Esophagus muscularis mucosa (tissue), 4 donors: ENCODE data around the gene H6PD. TPM values are rescaled to one million over a fixed set of nuclear protein-coding genes. Genes with fewer than 3 reads are reported as not detected.
A peak's percentile ranks its signal among the peaks of the same experiment; 100 is the strongest.

ENCODE experiments used
- DNase-seq: peaks from one replicate; pipeline ENCODE4 v3.0.0-alpha.2; 2017; ENCODE audit errors: extremely low spot score
- H3K27ac ChIP-seq, 4 donors: fragments of 200-600 bp; sonication (generic); replicated peaks in 1 of 4; 1 replicate in 3 of 4; 2 replicates in 1 of 4; pipeline ENCODE4 v1.5.1; 2016 to 2019; ENCODE audit warnings: mild to moderate bottlenecking in 1 of 4
- H3K27me3 ChIP-seq, 4 donors: fragments of 200-600 bp; sonication (generic); one replicate each; pipeline versions ENCODE4 v1.5.1 to v1.6.0; 2016 to 2019
- H3K36me3 ChIP-seq, 4 donors: fragments of 200-600 bp; sonication (generic); one replicate each; pipeline ENCODE4 v1.5.1; 2016 to 2019
- H3K4me1 ChIP-seq, 4 donors: fragments of 200-600 bp; sonication (generic); one replicate each; pipeline ENCODE4 v1.5.1; 2016 to 2019
- H3K4me3 ChIP-seq, 4 donors: fragments of 200-600 bp; sonication (generic); 1 replicate in 2 of 4; 2 replicates in 2 of 4; pipeline ENCODE4 v1.5.1; 2016 to 2019; ENCODE audit warnings: mild to moderate bottlenecking in 4 of 4, moderate library complexity in 1 of 4
- H3K9me3 ChIP-seq, 4 donors: fragments of 200-600 bp; sonication (generic); 1 replicate in 3 of 4; 2 replicates in 1 of 4; pipeline ENCODE4 v1.5.1; 2016 to 2019
- EP300 ChIP-seq: sonication (generic); formaldehyde crosslinking; IDR thresholded peaks from one replicate; pipeline ENCODE4 v1.6.1; 2017; ENCODE audit warnings: antibody characterized with exemption
- POLR2A ChIP-seq: fragments of 450-650 bp; IDR thresholded peaks from one replicate; pipeline ENCODE4 v1.6.1; 2017; ENCODE audit warnings: antibody characterized with exemption, moderate library complexity, mild to moderate bottlenecking, low read depth
- POLR2AphosphoS5 ChIP-seq, 2 donors: sonication (generic); formaldehyde crosslinking; IDR thresholded peaks; one replicate each; pipeline ENCODE4 v1.6.1; 2017; ENCODE audit warnings: antibody characterized with exemption in 2 of 2
- WGBS: methylation state at CpG from one replicate; pipeline ENCODE4 v1.1.5; 2018; 5-methylcytosine and 5-hydroxymethylcytosine counted together
- intact Hi-C: fragments of 100-400 bp; cut with DNase I; formaldehyde crosslinking; loops from one replicate; pipeline ENCODE4 v1.15.1; 2023
- total RNA-seq, 4 donors: library from RNA; depleted of rRNA; stranded (reverse); fragments of >200 nt; gene quantifications; one replicate each; pipeline versions ENCODE4 v1.1.0 to v1.2.1, GENCODE V29; 2016
- TF ChIP-seq, protein P1 (sequence below), 3 experiments: fragments of 200-600 bp in 2 of 3; fragments of 450-650 bp in 1 of 3; sonication (generic) in 2 of 3; IDR thresholded peaks; one replicate each; pipeline ENCODE4 v1.5.1; 2017 to 2019; ENCODE audit warnings: antibody characterized with exemption in 3 of 3, mild to moderate bottlenecking in 2 of 3, moderate library complexity in 1 of 3

Gene H6PD, protein sequence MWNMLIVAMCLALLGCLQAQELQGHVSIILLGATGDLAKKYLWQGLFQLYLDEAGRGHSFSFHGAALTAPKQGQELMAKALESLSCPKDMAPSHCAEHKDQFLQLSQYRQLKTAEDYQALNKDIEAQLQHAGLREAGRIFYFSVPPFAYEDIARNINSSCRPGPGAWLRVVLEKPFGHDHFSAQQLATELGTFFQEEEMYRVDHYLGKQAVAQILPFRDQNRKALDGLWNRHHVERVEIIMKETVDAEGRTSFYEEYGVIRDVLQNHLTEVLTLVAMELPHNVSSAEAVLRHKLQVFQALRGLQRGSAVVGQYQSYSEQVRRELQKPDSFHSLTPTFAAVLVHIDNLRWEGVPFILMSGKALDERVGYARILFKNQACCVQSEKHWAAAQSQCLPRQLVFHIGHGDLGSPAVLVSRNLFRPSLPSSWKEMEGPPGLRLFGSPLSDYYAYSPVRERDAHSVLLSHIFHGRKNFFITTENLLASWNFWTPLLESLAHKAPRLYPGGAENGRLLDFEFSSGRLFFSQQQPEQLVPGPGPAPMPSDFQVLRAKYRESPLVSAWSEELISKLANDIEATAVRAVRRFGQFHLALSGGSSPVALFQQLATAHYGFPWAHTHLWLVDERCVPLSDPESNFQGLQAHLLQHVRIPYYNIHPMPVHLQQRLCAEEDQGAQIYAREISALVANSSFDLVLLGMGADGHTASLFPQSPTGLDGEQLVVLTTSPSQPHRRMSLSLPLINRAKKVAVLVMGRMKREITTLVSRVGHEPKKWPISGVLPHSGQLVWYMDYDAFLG
- total RNA-seq = 10 to 100 TPM; 31.1 to 54.4 (median 38.4) TPM

DNA sequence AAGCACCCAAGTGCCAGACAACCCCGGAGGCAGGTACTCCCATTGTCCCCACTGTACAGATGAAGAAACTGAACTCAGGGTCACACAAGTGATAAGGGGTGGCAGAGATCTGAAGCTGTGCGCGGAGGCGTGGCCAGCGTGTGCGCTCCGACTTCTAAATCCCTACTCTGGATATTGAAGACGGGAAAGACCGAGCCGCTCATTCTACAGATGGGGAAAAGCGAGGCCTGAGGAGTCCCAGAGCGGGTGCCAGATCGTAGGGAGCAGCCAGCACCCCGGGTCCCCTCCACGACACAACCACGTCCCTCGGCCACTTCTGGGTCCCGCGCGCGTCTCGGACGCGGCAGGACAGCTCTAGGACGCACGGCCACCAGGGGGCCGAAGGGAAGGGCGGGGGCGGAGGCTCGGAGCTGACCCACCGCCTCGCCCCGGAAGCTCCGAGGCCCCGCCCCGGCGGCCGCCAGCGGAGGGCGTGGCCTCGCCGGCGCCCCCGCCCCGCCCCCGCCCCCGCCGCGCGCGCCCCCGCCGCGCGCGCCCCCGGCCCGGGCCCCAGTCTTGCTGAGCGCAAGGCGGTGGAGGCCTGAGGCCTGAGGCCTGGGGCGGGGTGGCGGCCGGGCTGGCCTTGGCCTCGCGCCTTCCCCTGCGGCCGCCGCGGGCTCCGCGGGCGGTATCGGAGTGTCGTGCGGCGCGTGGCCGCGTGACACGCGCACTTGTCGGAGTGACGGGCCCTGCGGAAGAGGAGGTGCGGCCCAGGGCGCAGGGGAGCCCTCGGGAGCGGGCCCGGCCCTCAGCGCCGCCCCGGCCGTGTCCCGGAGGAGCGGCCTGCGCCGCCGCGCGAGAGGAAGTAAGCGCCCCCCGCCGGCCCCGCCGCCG is at the start of gene H6PD:
H6PD (plus strand) TSS at position 552 of the 873 bp plus-strand sequence. CDS start 10,161 bp downstream, outside the sequence.
- no peaks in the 10 kb centered on the region for H3K36me3 ChIP-seq
- H3K27me3 ChIP-seq = no peaks in the 10 kb centered on the region
- peak within 1 kb of the TSS; percentile 86 to 96 (median 94) for H3K27ac ChIP-seq
- intact Hi-C loops = no loop called here
- peaks cover 51 to 60% (median 57%) of the 10 kb centered on the region in 4 donors for H3K4me1 ChIP-seq
- peak within 1 kb of the TSS; percentile 61 to 92 (median 71) for H3K4me3 ChIP-seq
- H3K9me3 ChIP-seq = no peaks in the 10 kb centered on the region
- WGBS = 14% methylated on average over 11 of the region's 106 CpGs
- TF ChIP-seq EP300 = no peak
- peak; percentile 78 to 93 for TF ChIP-seq POLR2AphosphoS5 (IDR thresholded peaks at IDR 0.05)
- TF ChIP-seq, protein P1, sequence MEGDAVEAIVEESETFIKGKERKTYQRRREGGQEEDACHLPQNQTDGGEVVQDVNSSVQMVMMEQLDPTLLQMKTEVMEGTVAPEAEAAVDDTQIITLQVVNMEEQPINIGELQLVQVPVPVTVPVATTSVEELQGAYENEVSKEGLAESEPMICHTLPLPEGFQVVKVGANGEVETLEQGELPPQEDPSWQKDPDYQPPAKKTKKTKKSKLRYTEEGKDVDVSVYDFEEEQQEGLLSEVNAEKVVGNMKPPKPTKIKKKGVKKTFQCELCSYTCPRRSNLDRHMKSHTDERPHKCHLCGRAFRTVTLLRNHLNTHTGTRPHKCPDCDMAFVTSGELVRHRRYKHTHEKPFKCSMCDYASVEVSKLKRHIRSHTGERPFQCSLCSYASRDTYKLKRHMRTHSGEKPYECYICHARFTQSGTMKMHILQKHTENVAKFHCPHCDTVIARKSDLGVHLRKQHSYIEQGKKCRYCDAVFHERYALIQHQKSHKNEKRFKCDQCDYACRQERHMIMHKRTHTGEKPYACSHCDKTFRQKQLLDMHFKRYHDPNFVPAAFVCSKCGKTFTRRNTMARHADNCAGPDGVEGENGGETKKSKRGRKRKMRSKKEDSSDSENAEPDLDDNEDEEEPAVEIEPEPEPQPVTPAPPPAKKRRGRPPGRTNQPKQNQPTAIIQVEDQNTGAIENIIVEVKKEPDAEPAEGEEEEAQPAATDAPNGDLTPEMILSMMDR (IDR thresholded peaks at IDR 0.05) = peak; percentile 58 to 78 (median 74)
- TF ChIP-seq POLR2A = peak; percentile 83
- DNase-seq = no peak

DNA sequence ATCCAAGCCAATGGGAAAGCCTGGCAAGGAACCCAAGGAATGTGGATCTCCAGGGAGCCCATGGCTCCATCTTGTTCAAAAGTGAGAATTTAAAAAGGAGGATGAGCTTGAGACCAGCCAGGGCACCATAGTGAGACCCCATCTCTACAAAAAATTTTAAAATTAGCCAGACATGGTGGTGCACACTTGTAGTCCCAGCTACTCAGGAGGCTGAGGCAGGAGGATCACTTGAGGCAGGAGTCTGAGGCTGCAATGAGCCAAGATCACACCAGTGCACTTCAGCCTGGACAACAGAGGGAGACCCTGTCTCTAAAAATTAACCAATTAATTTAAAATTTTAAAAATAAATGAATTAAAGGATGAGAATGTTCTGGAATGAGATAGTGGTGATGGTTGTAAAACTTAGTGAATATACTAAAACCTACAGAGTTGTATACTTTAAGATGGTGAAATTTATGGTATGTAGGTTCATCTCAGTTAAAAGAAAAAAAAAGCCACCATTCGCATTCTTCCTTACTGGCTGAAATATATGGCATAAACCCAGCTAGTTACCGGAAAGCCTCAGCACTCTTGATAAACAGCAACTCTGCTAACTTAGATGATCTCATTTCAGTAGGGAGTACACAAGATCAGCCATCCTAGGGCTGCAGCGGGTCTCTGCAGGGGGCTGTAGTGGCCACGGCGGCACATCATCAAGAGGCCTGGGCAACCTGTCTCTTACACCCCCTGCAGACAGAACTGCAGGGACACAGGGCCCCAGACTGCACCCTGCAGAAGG is 48.3 kb upstream of the H6PD start:
- H3K4me1 ChIP-seq = peaks cover 19 to 29% (median 27%) of the 10 kb centered on the region in 4 donors
- intact Hi-C loops = no loop called here
- H3K9me3 ChIP-seq = no peaks in the 10 kb centered on the region
- no peaks in the 10 kb centered on the region for H3K36me3 ChIP-seq
- H3K27me3 ChIP-seq = peaks cover 0 to 16% (median 3%) of the 10 kb centered on the region in 4 donors
- no peak for TF ChIP-seq POLR2A
- TF ChIP-seq, protein P1 (IDR thresholded peaks at IDR 0.05) = no peak
- no peak for TF ChIP-seq EP300
- TF ChIP-seq POLR2AphosphoS5 (IDR thresholded peaks at IDR 0.05) = no peak
- H3K4me3 ChIP-seq = no peak overlapping the region
- no peak for DNase-seq
- no peak overlapping the region for H3K27ac ChIP-seq
- 78% methylated on average over 5 of the region's 5 CpGs for WGBS

DNA sequence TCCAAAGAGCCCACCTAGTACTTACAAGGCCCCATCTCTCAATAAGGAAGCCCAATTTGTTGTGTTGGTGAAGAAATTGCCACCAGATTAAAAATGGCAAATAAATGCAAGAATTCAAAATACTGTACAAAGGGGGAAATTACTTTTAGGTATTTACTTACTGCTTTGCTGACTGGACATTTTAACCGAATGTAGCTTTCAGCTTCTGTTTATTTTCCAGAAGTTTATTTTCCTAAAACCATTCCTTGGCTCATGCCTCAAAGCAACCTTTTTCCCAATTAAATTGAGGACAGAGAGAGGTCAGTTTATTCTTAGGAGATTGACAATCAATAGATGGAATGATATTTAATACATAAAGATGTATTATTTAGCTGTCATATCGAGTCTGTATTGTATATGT is 47.6 kb upstream of the H6PD start:
- no peak for DNase-seq
- Histone ChIP-seq H3K27ac (no peak overlapping the region), H3K36me3 (no peaks in the 10 kb centered on the region), H3K27me3 (peaks cover 0 to 13% (median 2%) of the 10 kb centered on the region in 4 donors), H3K4me1 (peaks cover 12 to 22% (median 19%) of the 10 kb centered on the region in 4 donors), H3K9me3 (no peaks in the 10 kb centered on the region), H3K4me3 (no peak overlapping the region)
- TF ChIP-seq POLR2A = no peak
- 70% methylated on average over 2 of the region's 2 CpGs for WGBS
- intact Hi-C loops = no loop called here

DNA sequence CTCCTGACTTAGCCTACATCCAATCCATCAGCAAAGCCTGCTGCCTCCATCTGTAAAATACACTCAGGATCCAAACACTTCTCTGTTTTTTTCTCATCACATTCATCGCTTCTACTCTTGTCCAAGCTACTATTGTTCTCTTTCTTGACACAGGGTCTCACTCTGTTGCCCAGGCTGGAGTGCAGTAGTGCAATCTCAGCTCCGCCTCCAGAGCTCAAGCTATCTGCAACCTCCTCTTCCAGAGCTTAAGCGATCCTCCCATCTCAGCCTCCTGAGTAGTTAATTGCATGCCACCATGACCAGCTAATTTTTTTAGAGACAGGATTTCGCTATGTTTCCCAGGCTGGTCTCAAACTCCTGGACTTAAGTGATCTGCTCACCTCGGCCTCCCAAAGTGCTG is 44.3 kb upstream of the H6PD start:
- intact Hi-C loops = no loop called here
- TF ChIP-seq POLR2AphosphoS5 (IDR thresholded peaks at IDR 0.05) (no peak), POLR2A (no peak), EP300 (no peak)
- TF ChIP-seq, protein P1 (IDR thresholded peaks at IDR 0.05) = no peak
- H3K4me1 ChIP-seq = peaks cover 0 to 3% (median 0%) of the 10 kb centered on the region in 4 donors
- no peak for DNase-seq
- WGBS = 86% methylated on average over 5 of the region's 5 CpGs
- H3K36me3 ChIP-seq = no peaks in the 10 kb centered on the region
- no peak overlapping the region for H3K27ac ChIP-seq
- no peak overlapping the region for H3K4me3 ChIP-seq
- H3K27me3 ChIP-seq = no peaks in the 10 kb centered on the region
- H3K9me3 ChIP-seq = no peaks in the 10 kb centered on the region
